ENCODE measurements around the gene NYAP2. TPM values are rescaled to one million over a fixed set of nuclear protein-coding genes. Genes with fewer than 3 reads are reported as not detected.

NYAP2 gene
- total and polyA plus RNA-seq, 2 of the 4 experiments (the other 2 are of a cell fraction): not detected

- Histone ChIP-seq H2AK9ac (replicated peaks; ENCODE audit: low read depth, low read length, poor library complexity) (no peak overlapping the region), H2BK120ac (ENCODE audit: low read depth, low read length) (no peak overlapping the region), H3K9me3 (ENCODE audit: control insufficient read depth, insufficient read depth, low read length) (no peaks in the 10 kb centered on the region), H3K4me2 (ENCODE audit: low read depth, low read length) (no peak overlapping the region), H3K79me1 (ENCODE audit: low read depth in 1 of 2, low read length in 2 of 2) (no peaks in the 10 kb centered on the region), H3K27ac (ENCODE audit: insufficient read depth, low read length) (no peak overlapping the region), H3K14ac (replicated peaks; ENCODE audit: low read depth, low read length) (no peak overlapping the region), H3K4ac (ENCODE audit: low read depth, low read length) (no peak overlapping the region), H2BK20ac (ENCODE audit: low read depth, low read length) (no peak overlapping the region), H3K18ac (ENCODE audit: low read depth, low read length) (no peak overlapping the region), H4K5ac (ENCODE audit: low read depth, low read length) (no peak overlapping the region), H2BK5ac (ENCODE audit: low read depth, low read length, poor library complexity, severe bottlenecking) (no peak overlapping the region), H3K23ac (ENCODE audit: low read depth, low read length) (no peak overlapping the region), H3K27me3 (ENCODE audit: control insufficient read depth, insufficient read depth, low read length) (no peaks in the 10 kb centered on the region), H3K56ac (ENCODE audit: extremely low read depth, insufficient read depth, low read length) (no peak overlapping the region), H3K36me3 (ENCODE audit: control insufficient read depth, insufficient read depth, low read length) (no peaks in the 10 kb centered on the region), H4K8ac (ENCODE audit: low read depth in 2 of 2, low read length in 2 of 2) (no peak overlapping the region), H3K9me1 (ENCODE audit: insufficient read depth, low read length) (no peaks in the 10 kb centered on the region), H3K9ac (ENCODE audit: low read depth, low read length) (no peak overlapping the region), H3K4me3 (ENCODE audit: insufficient read depth, low read depth, low read length) (no peak overlapping the region), H4K91ac (ENCODE audit: insufficient read depth, low read depth, low read length) (no peak overlapping the region), H3K4me1 (ENCODE audit: control insufficient read depth, insufficient read depth, low read length) (no peaks in the 10 kb centered on the region), H2AFZ (replicated peaks; ENCODE audit: low read length, poor library complexity) (no peak overlapping the region), H4K20me1 (ENCODE audit: insufficient read depth, low read length) (no peaks in the 10 kb centered on the region), H2AK5ac (ENCODE audit: low read depth, low read length) (no peak overlapping the region), H2BK15ac (ENCODE audit: low read depth, low read length) (no peak overlapping the region)
- dilution Hi-C loops (cut with HindIII; ENCODE audit: low sequenced_read_pairs, unreplicated experiment): no loop called here
- ChIA-PET CTCF (no interaction called here), POLR2A (ENCODE audit: unreplicated experiment) (no interaction called here)
- intact Hi-C loops (cut with micrococcal nuclease): no loop called here
- no CpG with 5 or more reads among the region's 5 CpGs for WGBS, 2 experiments (ENCODE audit: extremely low coverage in 2 of 2, insufficient read length in 1 of 2)
- TF ChIP-seq CTCF (conservative IDR thresholded peaks at IDR 0.05; ENCODE audit: low read depth, low read length) (no peak), NFE2L2 (IDR thresholded peaks at IDR 0.05; ENCODE audit: low read depth, low read length) (no peak), RAD21 (IDR thresholded peaks at IDR 0.05; ENCODE audit: low read length) (no peak)
- in situ Hi-C loops (cut with MboI; ENCODE audit: low sequenced_read_pairs): no loop called here
- BruUV-seq (replicated peaks): no TSS peak
- no peak for DNase-seq
- no peak for ATAC-seq (ENCODE audit: low read depth)
These were observed 94.0 kb downstream of the NYAP2 start for GRCh38 chr2:225493420-225494099.
